Measurements from ENCODE around the gene SUMO3.

SUMO3 gene

DNA sequence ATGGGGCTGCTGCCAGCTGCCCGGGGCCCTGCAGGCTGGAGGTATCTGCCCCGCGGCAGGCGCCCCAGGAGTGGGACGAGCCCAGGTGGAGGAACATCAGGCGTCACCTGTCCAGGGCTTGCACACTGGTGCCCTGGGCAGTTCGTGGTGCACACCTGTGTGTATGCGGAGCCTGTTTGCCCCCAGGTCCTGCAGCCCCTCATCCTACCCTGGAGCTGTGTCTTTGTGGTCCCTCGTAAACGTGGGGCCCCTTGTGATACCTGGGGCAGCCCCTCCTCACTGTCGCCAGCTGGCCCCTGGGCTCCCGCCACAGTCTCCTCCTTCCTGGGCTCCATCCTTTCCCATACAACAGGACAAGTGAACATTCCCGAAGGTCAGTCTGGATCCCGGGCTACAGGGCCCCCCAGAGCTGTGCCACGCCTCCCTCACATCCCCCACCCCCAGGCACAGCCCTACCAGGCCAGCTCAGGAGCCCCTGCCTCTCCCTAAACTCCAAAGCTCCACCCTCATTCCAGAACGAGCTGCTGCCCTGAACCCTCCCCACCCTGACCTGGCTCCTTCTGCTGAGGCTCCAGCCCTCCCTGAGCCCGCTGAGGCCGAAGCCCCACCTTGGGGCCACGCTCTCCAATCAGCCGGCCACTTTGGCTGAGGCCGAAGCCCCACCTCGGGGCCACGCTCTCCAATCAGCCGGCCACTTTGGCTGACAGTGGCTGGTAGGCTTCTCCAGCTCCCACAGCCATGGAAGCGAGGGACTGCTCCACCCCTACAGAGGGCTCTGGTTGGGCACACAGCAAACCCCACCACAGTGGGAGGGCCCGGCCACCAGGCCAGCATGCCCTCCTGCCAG is 58.9 kb downstream of the SUMO3 start:
- DNase-seq, result no peak

DNA sequence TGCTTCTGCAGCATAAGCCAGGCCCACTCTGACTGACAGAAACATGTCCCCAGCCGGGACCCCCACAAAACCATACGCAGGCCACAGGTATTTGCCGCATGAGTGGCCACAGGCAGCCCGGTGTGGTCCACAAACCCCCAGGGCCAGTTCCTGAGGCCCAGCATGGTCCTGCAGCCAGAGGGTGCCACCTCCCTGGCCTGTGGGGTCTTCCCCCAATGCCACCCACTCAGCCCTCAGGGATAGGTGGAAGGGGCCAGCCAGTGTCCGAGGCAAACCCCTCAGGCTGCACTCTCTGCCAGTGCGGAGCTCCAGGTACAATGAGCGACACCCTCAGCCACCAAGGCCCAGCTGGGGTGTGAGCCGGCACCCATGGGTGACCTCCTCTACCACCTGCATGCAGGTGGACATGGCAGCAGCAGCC is 59.7 kb downstream of the SUMO3 start:
- DNase-seq, result no peak

DNA sequence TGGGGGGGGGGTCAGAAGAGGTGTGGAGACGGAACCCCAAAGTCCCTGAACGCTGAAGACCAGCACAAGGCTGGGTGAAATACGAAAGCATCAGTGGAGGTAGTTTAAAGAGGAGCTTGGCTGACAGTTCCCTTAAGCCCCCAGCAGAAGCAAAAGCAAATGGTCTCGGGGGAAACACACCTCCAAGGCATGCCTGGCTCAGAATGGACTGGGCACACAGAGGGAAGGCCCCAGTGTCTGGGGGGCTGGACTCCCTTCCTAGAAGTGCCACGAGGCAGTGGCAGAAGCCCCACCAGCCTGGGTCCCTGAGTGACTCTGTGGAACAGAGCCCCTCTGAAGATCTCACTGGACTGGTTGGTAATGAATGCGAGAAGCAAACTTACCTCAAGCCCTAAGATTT is 60.1 kb downstream of the SUMO3 start:
- DNase-seq, result no peak

DNA sequence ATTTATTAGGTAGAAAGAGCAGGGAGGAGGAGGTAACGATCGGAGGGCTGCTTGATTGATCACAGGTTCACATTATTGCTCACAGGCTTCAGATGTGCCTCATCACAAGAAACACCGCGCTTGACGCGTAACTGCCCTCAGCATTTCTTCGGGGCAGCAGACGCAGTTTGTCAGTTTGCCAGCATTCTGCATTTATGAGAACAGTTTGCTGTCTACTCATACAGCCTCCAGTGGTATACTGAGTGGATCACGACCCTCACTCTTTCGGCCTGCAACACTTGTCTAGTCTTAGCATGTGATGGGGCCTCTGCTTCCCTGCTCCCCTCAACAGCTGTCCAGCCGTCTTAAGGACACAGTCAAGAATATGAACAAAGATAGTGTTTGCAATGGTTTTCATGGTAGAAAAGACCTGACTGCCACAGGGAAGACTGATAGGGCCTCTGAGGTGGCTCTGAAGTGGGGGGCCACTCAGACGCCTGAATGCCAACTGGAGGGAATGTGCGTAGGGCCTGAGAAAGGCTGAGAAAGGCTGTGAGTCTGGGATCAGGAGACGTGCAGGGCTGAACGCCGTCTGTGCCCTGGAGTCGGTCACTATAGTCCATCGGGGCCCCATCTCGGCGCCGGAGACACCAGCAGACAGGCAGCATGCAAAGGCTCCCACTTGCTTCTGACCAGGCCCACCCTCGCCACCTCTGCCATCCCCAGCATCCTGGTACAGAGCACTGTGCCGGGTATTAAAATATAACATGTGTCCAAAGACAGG is 61.3 kb downstream of the SUMO3 start:
- no peak for DNase-seq

Data from central memory CD4-positive, alpha-beta T cell (primary cell).